DND-41 (cell line): ENCODE data around the gene CCDC158.

Source experiments
- EZH2 ChIP-seq: IDR thresholded peaks from 3 replicates; pipeline ENCODE4 v1.6.1; 2012; ENCODE audit warnings: borderline replicate concordance, low read depth, mild to moderate bottlenecking, moderate library complexity, low read length, inconsistent platforms; ENCODE audit not compliant: severe bottlenecking
- TF ChIP-seq, protein P1 (sequence below): IDR thresholded peaks from 2 replicates; pipeline ENCODE4 v1.5.1; 2012; ENCODE audit warnings: borderline replicate concordance, low read length, moderate library complexity, mild to moderate bottlenecking; ENCODE audit not compliant: poor library complexity, severe bottlenecking; ENCODE audit errors: extremely low read depth

DNA sequence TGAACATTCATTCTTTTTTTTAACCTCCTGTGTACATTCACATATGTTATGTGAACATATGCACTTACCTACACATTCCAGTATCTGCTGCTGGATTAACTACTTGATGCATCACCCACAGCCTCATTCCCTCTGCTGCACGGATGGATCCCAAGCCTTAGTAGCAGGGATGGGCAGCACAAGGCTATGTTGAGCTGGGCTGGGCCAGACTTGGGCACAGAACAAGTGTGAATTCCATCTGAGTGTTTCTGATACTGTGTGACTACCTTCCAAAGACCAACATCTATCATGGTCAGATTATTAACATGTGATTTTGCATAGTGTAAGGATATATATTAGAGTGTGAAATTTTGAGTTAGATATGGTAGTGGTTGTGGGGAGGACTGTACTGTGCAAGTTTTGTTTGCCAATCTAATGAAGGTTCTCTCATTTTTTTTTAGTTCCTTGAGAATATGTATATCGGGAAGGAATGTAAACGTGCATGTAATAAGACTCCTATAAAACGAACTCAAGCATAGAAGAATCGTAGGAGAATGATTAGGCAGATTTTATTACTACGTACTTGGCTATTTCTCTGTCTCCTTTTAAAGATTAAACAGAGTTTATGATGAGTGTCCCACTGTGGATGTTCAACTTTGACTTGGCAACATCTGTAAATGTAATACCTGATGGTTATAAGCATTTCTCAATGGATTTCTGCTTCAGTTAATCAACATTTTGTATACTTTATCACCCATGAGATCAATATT, 137.8 kb downstream of the CCDC158 start:
- TF ChIP-seq, protein P1, sequence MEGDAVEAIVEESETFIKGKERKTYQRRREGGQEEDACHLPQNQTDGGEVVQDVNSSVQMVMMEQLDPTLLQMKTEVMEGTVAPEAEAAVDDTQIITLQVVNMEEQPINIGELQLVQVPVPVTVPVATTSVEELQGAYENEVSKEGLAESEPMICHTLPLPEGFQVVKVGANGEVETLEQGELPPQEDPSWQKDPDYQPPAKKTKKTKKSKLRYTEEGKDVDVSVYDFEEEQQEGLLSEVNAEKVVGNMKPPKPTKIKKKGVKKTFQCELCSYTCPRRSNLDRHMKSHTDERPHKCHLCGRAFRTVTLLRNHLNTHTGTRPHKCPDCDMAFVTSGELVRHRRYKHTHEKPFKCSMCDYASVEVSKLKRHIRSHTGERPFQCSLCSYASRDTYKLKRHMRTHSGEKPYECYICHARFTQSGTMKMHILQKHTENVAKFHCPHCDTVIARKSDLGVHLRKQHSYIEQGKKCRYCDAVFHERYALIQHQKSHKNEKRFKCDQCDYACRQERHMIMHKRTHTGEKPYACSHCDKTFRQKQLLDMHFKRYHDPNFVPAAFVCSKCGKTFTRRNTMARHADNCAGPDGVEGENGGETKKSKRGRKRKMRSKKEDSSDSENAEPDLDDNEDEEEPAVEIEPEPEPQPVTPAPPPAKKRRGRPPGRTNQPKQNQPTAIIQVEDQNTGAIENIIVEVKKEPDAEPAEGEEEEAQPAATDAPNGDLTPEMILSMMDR = no peak
- TF ChIP-seq EZH2 = no peak
